ENCODE results near the gene ANKRD65.

DNA sequence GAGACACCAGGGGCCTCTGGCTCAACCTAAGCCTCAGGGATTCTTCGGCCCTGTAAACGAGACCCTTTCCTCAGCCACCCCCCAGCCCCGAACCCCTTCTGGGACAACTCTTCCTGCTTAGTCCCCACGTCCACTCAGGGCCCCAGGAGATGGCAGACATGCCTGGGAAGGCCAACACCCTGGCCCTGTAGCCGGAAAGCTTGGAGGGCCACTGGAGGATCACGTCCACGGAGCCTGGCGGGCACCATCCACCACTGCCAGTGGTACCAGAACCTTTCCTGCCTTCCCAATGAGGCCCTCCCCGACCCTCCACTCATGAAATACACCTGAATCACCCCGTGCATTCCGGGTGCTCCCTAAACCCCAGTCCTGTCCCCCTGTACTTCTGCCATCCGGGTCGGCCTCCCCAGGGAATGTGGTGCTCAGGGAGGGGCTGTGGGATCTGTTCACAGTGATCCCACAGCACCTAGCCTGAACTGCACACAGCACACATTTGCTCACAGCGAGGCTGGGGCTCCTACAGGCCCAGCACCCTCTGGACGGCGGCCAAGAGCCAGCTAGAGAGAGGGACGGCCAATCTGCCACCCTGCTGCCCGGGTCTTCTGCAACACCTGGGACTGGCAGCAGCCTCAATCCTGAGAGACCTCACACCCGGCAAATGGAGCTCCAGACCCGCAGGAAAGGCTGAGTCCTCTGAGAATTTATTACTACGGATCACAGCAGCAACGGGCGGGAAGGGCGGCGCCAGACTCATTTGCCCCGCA is 47.8 kb downstream of the ANKRD65 start:
- TF ChIP-seq TAF1 (IDR thresholded peaks at IDR 0.05; ENCODE audit: borderline replicate concordance, insufficient read depth, low read length) (no peak), POLR2AphosphoS5 (IDR thresholded peaks at IDR 0.05; ENCODE audit: low read depth, low read length) (no peak), SIN3A (IDR thresholded peaks at IDR 0.05; ENCODE audit: borderline replicate concordance, insufficient read depth, low read length) (no peak)
- TF ChIP-seq, protein P1, sequence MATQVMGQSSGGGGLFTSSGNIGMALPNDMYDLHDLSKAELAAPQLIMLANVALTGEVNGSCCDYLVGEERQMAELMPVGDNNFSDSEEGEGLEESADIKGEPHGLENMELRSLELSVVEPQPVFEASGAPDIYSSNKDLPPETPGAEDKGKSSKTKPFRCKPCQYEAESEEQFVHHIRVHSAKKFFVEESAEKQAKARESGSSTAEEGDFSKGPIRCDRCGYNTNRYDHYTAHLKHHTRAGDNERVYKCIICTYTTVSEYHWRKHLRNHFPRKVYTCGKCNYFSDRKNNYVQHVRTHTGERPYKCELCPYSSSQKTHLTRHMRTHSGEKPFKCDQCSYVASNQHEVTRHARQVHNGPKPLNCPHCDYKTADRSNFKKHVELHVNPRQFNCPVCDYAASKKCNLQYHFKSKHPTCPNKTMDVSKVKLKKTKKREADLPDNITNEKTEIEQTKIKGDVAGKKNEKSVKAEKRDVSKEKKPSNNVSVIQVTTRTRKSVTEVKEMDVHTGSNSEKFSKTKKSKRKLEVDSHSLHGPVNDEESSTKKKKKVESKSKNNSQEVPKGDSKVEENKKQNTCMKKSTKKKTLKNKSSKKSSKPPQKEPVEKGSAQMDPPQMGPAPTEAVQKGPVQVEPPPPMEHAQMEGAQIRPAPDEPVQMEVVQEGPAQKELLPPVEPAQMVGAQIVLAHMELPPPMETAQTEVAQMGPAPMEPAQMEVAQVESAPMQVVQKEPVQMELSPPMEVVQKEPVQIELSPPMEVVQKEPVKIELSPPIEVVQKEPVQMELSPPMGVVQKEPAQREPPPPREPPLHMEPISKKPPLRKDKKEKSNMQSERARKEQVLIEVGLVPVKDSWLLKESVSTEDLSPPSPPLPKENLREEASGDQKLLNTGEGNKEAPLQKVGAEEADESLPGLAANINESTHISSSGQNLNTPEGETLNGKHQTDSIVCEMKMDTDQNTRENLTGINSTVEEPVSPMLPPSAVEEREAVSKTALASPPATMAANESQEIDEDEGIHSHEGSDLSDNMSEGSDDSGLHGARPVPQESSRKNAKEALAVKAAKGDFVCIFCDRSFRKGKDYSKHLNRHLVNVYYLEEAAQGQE (IDR thresholded peaks at IDR 0.05; ENCODE audit: insufficient read depth in 1 of 2, low read depth in 2 of 2, low read length in 2 of 2), result no peak

All from PFSK-1 (cell line).